Fibroblast of lung (primary cell): ENCODE data around the gene COX14. TPM values are rescaled to one million over a fixed set of nuclear protein-coding genes. Genes with fewer than 3 reads are reported as not detected.
"Not testable (repeated sequence)": the region's sequence is repeated elsewhere in the genome, so short reads cannot be mapped to it uniquely, and the experiment has no call there.

Source experiments
- DNase-seq, 2 donors: peaks; one replicate each; pipeline versions ENCODE4 v3.0.0 to v3.0.0-alpha.2; 2010; ENCODE audit warnings: low read depth in 2 of 2
- H2AFZ ChIP-seq: 2 replicates; pipeline ENCODE4 v1.5.1; 2012; ENCODE audit warnings: low read length, control low read depth, inconsistent platforms
- H3K27ac ChIP-seq: 2 replicates; pipeline ENCODE4 v1.5.1; 2011; ENCODE audit warnings: low read length, control low read depth; ENCODE audit not compliant: insufficient read depth
- H3K27me3 ChIP-seq: 2 replicates; pipeline ENCODE4 v1.5.1; 2011; ENCODE audit warnings: mild to moderate bottlenecking, low read length; ENCODE audit not compliant: control insufficient read depth, insufficient read depth
- H3K36me3 ChIP-seq: 2 replicates; pipeline ENCODE4 v1.5.1; 2011; ENCODE audit warnings: low read length; ENCODE audit not compliant: control insufficient read depth, insufficient read depth
- H3K4me1 ChIP-seq: 2 replicates; pipeline ENCODE4 v1.5.1; 2011; ENCODE audit warnings: low read length; ENCODE audit not compliant: control insufficient read depth, insufficient read depth; ENCODE audit errors: extremely low read depth
- H3K4me2 ChIP-seq: 2 replicates; pipeline ENCODE4 v1.5.1; 2011; ENCODE audit warnings: low read length, control low read depth; ENCODE audit not compliant: insufficient read depth; ENCODE audit errors: extremely low read depth
- H3K4me3 ChIP-seq, 4 experiments: fragments of 200-600 bp in 1 of 4; sonication (generic) in 1 of 4; replicated peaks in 1 of 4; 2 replicates each; pipeline ENCODE4 v1.5.1; 2011 to 2016; ENCODE audit warnings: low read length in 4 of 4, low read depth in 3 of 4, mild to moderate bottlenecking in 3 of 4, control low read depth in 2 of 4, inconsistent platforms in 1 of 4, mixed read lengths in 1 of 4; ENCODE audit not compliant: insufficient read depth in 1 of 4; ENCODE audit errors: control extremely low read depth in 1 of 4
- H3K79me2 ChIP-seq: 2 replicates; pipeline ENCODE4 v1.5.1; 2012; ENCODE audit warnings: mild to moderate bottlenecking, low read length, inconsistent platforms; ENCODE audit not compliant: control insufficient read depth, insufficient read depth
- H3K9ac ChIP-seq: 2 replicates; pipeline ENCODE4 v1.5.1; 2011; ENCODE audit warnings: mild to moderate bottlenecking, low read length, control low read depth; ENCODE audit not compliant: insufficient read depth
- H3K9me3 ChIP-seq: 2 replicates; pipeline ENCODE4 v1.5.1; 2012; ENCODE audit warnings: low read depth, low read length; ENCODE audit not compliant: control insufficient read depth, insufficient read depth
- H4K20me1 ChIP-seq: 2 replicates; pipeline ENCODE4 v1.5.1; 2011; ENCODE audit warnings: low read length; ENCODE audit not compliant: control insufficient read depth, insufficient read depth; ENCODE audit errors: extremely low read depth
- EZH2 ChIP-seq: IDR thresholded peaks from 2 replicates; pipeline ENCODE4 v1.5.1; 2012; ENCODE audit warnings: low read length, control low read depth, mild to moderate bottlenecking; ENCODE audit errors: missing control alignments
- polyA plus RNA-seq, 2 donors: library from polyadenylated mRNA; depleted of rRNA in 1 of 2; stranded (reverse) in 1 of 2; unstranded in 1 of 2; fragments of >200 nt; gene quantifications; 2 replicates each; pipeline ENCODE4 v1.2.1, GENCODE V29; 2011 to 2012; ENCODE audit warnings: missing spikeins in 1 of 2
- total RNA-seq: library from RNA; depleted of rRNA; stranded (reverse); fragments of >200 nt; gene quantifications from 2 replicates; pipeline ENCODE4 v1.2.1, GENCODE V29; 2014
- TF ChIP-seq, protein P1 (sequence below), 2 donors: IDR thresholded peaks in 1 of 2; conservative IDR thresholded peaks in 1 of 2; 1 replicate in 1 of 2; 2 replicates in 1 of 2; pipeline ENCODE4 v1.5.1; 2011 to 2012; ENCODE audit warnings: low read length in 2 of 2, control low read depth in 1 of 2, inconsistent platforms in 1 of 2, low read depth in 1 of 2, mild to moderate bottlenecking in 1 of 2

The COX14 gene
- total and polyA plus RNA-seq, 2 donors (not counting 1 experiment from before 2014, with no cell fraction given): 55.3 to 57.1 TPM

DNA sequence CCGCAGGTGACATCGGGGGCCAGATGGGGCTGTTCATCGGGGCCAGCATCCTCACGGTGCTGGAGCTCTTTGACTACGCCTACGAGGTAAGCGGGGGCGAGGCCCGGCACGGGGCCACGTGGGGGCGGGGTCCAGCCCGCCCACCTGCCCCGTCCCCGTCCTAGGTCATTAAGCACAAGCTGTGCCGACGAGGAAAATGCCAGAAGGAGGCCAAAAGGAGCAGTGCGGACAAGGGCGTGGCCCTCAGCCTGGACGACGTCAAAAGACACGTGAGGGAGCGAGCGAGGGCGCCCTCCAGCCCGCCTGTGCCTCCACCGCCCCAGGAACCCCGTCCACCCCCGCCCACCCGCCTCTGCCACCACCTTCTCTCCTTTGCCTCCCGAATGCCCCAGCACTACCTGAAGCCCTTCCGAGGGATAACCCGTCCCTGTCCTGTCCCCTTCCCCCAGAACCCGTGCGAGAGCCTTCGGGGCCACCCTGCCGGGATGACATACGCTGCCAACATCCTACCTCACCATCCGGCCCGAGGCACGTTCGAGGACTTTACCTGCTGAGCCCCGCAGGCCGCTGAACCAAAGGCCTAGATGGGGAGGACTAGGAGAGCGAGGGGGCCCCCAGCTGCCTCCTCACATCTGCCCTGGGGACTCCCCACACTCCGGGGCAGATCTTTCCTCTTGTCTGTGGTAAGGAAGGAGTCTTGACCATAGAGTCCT is 30.8 kb upstream of the COX14 start:
- TF ChIP-seq EZH2: no peak
- TF ChIP-seq, protein P1, sequence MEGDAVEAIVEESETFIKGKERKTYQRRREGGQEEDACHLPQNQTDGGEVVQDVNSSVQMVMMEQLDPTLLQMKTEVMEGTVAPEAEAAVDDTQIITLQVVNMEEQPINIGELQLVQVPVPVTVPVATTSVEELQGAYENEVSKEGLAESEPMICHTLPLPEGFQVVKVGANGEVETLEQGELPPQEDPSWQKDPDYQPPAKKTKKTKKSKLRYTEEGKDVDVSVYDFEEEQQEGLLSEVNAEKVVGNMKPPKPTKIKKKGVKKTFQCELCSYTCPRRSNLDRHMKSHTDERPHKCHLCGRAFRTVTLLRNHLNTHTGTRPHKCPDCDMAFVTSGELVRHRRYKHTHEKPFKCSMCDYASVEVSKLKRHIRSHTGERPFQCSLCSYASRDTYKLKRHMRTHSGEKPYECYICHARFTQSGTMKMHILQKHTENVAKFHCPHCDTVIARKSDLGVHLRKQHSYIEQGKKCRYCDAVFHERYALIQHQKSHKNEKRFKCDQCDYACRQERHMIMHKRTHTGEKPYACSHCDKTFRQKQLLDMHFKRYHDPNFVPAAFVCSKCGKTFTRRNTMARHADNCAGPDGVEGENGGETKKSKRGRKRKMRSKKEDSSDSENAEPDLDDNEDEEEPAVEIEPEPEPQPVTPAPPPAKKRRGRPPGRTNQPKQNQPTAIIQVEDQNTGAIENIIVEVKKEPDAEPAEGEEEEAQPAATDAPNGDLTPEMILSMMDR (conservative IDR thresholded peaks at IDR 0.05 in 1 of 2, IDR thresholded peaks at IDR 0.05 in 1 of 2; ENCODE audit: low read depth in 1 of 2, low read length in 2 of 2): no peak
- H3K4me3 ChIP-seq: no peak overlapping the region
- H3K27ac ChIP-seq: no peak overlapping the region
- no peak for DNase-seq
- H3K4me1 ChIP-seq: no peaks in the 10 kb centered on the region
- no peaks in the 10 kb centered on the region for H3K27me3 ChIP-seq
- no peaks in the 10 kb centered on the region for H3K36me3 ChIP-seq
- H3K79me2 ChIP-seq: peaks cover 10% of the 10 kb centered on the region
- no peak overlapping the region for H2AFZ ChIP-seq
- no peak overlapping the region for H3K9ac ChIP-seq
- H3K4me2 ChIP-seq: no peak overlapping the region
- no peaks in the 10 kb centered on the region for H4K20me1 ChIP-seq
- no peaks in the 10 kb centered on the region for H3K9me3 ChIP-seq

DNA sequence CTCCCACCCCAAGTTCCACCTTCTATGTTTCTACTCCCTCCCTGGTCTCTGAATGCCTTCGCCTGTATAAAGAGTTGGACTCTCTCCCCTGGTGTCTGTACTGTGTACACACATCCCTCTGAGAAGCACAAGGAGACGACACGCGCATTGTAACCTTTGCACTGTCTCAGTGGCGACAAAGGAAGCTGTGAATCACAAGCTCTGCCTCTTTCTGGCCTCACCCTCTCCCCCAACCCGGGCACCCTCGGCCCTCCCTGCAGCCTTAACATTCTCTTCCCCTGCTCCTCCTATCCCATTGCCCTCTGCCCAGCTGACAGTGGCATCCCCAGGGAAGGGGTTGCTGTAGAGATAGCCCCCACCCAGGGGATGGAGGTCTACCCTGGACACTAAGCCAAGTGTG is 29.4 kb upstream of the COX14 start:
- Histone ChIP-seq H3K27me3 (no peaks in the 10 kb centered on the region), H3K79me2 (peaks cover 10% of the 10 kb centered on the region), H3K27ac (no peak overlapping the region), H3K4me1 (no peaks in the 10 kb centered on the region), H3K36me3 (peaks cover 3% of the 10 kb centered on the region), H3K4me3 (no peak overlapping the region), H3K4me2 (no peak overlapping the region), H3K9ac (no peak overlapping the region), H2AFZ (no peak overlapping the region), H4K20me1 (no peaks in the 10 kb centered on the region), H3K9me3 (no peaks in the 10 kb centered on the region)
- no peak for TF ChIP-seq EZH2
- TF ChIP-seq, protein P1 (conservative IDR thresholded peaks at IDR 0.05 in 1 of 2, IDR thresholded peaks at IDR 0.05 in 1 of 2; ENCODE audit: low read depth in 1 of 2, low read length in 2 of 2): no peak
- DNase-seq: no peak

DNA sequence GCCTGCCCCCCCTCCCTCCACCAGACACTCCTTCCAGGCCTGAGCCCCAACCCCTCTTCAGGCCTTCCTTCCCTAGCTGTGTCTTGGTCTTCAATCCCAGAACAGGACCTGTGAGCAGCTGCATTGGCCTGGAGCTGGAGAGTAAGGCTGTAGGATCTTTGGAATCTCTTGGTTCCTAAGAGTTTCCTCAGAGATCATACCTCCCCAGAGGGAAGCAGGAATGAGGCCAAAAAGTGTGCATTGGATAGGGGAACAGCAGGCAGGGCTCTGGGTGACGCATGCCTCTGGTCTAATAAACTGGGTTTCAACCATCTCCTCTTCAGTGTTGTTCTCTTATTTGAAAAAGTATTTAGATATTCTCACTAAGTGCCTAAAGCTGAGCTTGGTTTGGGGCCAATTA is 28.7 kb upstream of the COX14 start:
- H3K36me3 ChIP-seq: peaks cover 3% of the 10 kb centered on the region
- H3K4me2 ChIP-seq: no peak overlapping the region
- H3K27ac ChIP-seq: no peak overlapping the region
- H3K9me3 ChIP-seq: no peaks in the 10 kb centered on the region
- H3K4me3 ChIP-seq: no peak overlapping the region
- peaks cover 10% of the 10 kb centered on the region for H3K79me2 ChIP-seq
- no peaks in the 10 kb centered on the region for H3K4me1 ChIP-seq
- H3K9ac ChIP-seq: no peak overlapping the region
- no peaks in the 10 kb centered on the region for H3K27me3 ChIP-seq
- H2AFZ ChIP-seq: no peak overlapping the region
- no peak for DNase-seq
- no peak for TF ChIP-seq EZH2
- TF ChIP-seq, protein P1 (conservative IDR thresholded peaks at IDR 0.05 in 1 of 2, IDR thresholded peaks at IDR 0.05 in 1 of 2; ENCODE audit: low read depth in 1 of 2, low read length in 2 of 2): no peak
- H4K20me1 ChIP-seq: no peaks in the 10 kb centered on the region

DNA sequence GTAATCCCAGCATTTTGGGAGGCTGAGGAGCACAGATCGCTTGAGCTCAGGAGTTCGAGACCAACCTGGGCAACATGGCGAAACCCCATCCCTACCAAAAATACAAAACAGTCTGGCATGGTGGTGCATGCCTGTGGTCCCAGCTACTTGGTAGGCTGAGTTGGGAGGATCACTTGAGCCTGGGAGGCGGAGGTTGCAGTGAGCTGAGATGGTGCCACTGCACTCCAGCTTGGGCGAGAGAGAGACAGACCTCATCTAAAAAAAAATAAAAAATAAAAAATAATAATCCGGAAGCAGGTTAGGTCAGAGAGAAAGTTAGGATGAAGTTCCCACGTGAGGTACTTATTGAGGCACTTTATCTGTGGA is 27.6 kb upstream of the COX14 start:
- H3K4me1 ChIP-seq, H3K36me3 ChIP-seq, H3K27me3 ChIP-seq, DNase-seq, H3K9me3 ChIP-seq, H3K79me2 ChIP-seq, H4K20me1 ChIP-seq: not testable (repeated sequence)
- Histone ChIP-seq H3K4me2 (peak overlapping the region; percentile 88), H3K4me3 (peak overlapping the region; percentile 70 to 100 (median 96)), H3K9ac (peak overlapping the region; percentile 80), H3K27ac (peak overlapping the region; percentile 87), H2AFZ (peak overlapping the region; percentile 94)
